Stimulated activated CD4-positive, alpha-beta T cell treated with anti-CD3 and anti-CD28 coated beads, TNF-alpha, amount 100 ng/mL, for 1 hour (primary cell): ENCODE data around the gene BDKRB1.

Experiments used
- DNase-seq, 3 donors: peaks; one replicate each; pipeline ENCODE4 v3.0.0-alpha.2; 2020; ENCODE audit warnings: low read depth in 3 of 3, low spot score in 1 of 3

BDKRB1 gene

DNA sequence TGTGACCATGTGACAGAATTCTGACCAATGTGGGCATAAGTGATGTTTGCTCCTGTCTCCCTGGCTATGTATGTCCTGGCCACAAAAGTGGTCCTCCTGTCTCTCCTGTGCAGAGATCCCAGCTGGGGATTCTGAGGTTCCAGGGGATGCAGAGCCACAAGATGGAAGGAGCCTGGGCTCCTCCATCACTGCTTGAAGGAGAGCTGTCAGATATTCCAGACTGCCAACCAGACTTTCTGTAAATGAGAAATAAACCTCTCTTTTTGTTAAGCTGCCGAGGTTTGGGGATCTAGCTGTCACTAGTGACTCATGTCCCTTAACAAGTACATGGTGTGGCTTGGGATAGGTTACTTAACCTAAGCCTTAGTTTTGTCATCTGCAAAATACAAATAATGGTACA lies 21.9 kb downstream of the BDKRB1 start:
- DNase-seq = no peak

- DNase-seq = no peak
These were observed 23.6 kb downstream of the BDKRB1 start for GRCh38 chr14:96279564-96279963.

GRCh38 chr14:96280104-96280503 lies 24.1 kb downstream of the BDKRB1 start:
- DNase-seq = no peak

- DNase-seq = no peak
These were observed 25.5 kb downstream of the BDKRB1 start for GRCh38 chr14:96281486-96281885.

DNA sequence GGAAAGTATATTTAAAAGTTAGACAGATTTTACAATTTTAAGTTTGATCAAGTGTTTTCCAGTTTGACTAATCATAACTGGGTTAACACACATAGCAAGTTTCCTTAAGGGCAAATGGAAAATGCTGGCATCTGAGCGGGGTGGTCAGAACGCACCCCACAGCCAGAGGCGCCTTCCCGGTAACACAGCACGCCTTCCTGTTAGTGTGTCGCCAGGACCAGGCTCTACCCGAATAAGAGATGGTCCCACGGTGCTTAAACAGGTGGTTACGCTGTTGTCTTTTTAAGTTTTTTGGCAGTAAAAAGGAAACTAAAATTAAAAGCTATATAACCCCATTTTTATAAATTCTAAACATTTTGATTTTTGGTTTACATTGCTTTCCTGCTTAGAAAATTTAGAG lies 28.0 kb downstream of the BDKRB1 start:
- no peak for DNase-seq

DNA sequence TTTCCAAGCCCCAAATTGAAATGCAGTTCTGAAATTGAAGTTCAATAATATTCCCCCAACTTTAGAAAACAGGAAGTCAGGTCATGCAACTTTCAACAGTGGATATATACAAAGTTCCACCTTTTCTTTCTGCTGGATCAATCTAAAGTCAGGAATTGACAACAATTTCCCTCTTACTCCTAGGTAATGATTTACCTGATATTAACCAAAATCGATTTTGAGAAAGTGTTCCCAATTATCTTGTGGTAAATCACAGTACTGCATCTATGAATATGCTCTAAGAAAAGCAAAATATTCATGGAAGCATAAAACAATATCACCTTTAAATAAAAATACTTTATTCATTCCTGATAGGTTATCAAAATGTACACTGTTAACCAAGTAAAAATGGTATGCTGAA lies 28.4 kb downstream of the BDKRB1 start:
- DNase-seq = no peak

GRCh38 chr14:96285667-96286066 lies 29.7 kb downstream of the BDKRB1 start:
- DNase-seq = no peak

DNA sequence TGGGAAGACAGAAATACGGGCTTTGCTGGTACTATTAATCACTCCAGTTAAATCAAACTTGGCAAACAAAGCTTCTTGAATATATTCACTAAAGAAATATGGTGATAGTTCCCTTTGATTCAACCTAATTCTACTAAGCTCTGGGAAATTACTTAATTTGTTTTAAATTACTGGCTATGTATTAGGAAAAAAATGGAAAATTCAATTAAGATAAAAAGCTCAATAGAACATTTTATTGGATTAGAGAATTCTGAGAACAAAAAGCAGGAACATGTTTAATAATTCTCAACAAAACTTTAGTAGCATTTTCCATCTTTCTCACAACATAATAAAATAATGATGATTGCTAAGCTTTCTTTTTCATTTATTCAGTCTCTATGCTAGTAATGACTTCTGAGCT lies 30.2 kb downstream of the BDKRB1 start:
- no peak for DNase-seq

DNA sequence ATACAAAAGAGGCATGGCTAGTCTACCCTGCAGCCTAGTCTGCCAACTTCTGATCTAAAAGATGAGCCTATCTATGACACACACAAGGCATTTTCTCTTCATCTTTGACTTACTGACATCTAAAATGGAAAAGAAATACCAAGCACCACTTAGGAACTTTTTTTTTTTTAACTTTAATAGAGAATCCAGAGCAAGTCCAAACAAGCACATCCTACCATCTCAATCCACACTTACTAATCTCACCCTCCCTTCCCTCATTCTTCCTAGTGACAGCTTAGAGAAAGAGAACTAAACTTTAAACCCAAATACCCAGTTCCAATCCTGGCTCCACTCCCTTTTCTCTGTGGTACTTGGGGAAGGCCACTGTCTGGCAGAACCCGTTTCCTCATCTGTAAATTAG lies 31.8 kb downstream of the BDKRB1 start:
- DNase-seq = no peak

GRCh38 chr14:96294246-96294645 lies 38.2 kb downstream of the BDKRB1 start:
- no peak for DNase-seq

GRCh38 chr14:96297000-96297399 lies 41.0 kb downstream of the BDKRB1 start:
- DNase-seq = no peak

GRCh38 chr14:96297997-96298515 lies 42.0 kb downstream of the BDKRB1 start:
- DNase-seq = no peak

- DNase-seq = no peak
These were observed 43.4 kb downstream of the BDKRB1 start for GRCh38 chr14:96299441-96299840.

- DNase-seq = no peak
These were observed 48.0 kb downstream of the BDKRB1 start for GRCh38 chr14:96303981-96304380.

- DNase-seq = no peak
These were observed 48.9 kb downstream of the BDKRB1 start for GRCh38 chr14:96304956-96305355.

DNA sequence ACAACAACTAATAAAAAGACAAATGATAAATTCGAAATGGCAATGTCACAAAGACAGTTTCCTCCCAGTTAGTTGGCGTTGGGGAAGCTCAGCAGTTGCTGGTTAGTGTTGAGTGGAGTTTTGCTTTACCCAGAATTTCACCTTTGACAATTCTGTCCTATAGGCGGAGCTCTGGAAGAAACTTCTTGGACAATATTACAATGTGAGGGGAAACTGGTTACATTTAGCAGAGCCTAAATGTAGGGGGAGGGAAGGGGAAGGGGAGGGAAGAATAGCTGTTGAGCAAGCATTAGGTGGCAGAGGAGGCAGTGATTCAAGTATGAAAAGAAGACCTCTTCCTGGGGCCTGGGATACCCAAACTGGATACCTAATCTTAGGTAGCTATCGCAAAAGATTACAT lies 51.4 kb downstream of the BDKRB1 start:
- no peak for DNase-seq

DNA sequence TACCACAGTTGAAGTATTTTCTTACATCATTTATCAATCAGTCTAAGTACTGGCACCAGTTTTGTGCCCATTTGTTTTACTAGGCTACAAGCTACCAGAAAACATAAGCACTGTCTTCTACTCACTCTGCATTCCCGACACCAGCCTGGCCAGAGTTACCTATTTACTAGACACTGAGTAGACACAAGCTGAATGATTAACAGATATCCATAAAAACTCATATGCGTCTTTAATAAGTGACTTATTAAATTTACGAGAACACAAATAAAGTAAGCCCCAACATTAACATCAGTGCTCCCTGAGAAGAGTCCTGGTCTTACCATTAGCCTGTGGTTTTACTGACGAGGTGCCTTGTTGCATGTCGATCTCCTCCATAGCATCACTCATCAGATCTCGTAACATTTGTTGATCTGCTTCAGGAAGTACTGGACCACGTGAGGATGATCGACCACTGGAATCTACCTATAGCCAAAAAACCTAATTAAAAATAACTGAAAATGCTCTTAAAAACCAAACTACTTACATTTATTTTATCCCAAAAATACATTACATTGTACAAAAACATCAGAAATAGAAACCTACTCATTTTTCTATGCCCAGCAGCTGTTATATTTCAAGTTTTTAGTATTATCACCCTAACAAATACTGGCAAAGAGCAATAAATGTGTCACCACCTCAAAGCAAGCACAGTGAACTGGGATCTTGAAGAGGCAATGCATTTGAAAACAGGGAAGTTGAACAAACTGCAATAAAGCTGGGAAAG lies 53.3 kb downstream of the BDKRB1 start:
- DNase-seq = no peak

GRCh38 chr14:96309896-96310330 lies 53.9 kb downstream of the BDKRB1 start:
- DNase-seq = no peak

DNA sequence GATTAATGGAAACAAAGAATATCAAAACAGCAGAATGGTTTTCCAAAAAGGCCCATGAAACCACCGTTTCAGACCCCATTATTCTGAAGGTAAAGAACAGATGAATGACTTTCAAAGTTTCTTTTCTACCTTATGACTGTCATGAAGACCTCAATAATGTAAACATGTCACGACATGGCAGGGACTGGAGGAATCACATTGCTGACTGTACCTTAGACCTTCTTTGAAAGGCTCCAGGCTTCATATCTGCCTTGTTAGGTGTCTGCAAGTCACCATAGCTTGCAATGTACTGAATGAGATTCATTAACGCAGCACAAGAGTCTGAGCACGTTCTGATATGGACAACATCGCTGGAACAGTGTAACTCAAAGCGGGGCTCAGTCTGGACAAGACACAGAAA lies 54.9 kb downstream of the BDKRB1 start:
- no peak for DNase-seq
